ENCODE data around the gene SH3RF3.
A peak's percentile ranks its signal among the peaks of the same experiment; 100 is the strongest.

The SH3RF3 gene

DNA sequence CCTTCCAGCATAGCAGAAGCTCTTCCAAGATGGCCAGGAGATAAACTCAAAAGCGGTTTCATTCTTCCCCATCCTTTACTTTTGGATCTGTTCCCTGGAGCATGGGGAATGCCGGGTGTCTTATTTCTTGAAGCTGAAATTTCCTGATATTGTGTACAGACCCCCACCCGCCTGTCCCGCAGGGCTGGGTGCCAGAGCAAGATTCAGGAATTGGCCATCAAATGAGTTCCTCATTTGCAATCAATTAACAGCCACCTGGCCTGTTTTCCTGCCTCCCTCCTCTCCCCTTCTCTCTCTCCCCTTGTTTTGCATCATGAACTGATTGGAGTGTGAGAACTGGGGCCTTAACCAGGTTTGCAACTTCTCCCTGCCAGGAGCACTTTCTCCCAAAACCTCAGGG, 202.1 kb downstream of the SH3RF3 start:
- no peak overlapping the region for H3K4me3 ChIP-seq (ENCODE audit: control insufficient read depth, low read depth, low read length)
- TF ChIP-seq CTCF (IDR thresholded peaks at IDR 0.05; ENCODE audit: control insufficient read depth, insufficient read depth, low read depth, low read length, missing control alignments) = no peak
- DNase-seq (ENCODE audit: low read depth) = no peak

DNA sequence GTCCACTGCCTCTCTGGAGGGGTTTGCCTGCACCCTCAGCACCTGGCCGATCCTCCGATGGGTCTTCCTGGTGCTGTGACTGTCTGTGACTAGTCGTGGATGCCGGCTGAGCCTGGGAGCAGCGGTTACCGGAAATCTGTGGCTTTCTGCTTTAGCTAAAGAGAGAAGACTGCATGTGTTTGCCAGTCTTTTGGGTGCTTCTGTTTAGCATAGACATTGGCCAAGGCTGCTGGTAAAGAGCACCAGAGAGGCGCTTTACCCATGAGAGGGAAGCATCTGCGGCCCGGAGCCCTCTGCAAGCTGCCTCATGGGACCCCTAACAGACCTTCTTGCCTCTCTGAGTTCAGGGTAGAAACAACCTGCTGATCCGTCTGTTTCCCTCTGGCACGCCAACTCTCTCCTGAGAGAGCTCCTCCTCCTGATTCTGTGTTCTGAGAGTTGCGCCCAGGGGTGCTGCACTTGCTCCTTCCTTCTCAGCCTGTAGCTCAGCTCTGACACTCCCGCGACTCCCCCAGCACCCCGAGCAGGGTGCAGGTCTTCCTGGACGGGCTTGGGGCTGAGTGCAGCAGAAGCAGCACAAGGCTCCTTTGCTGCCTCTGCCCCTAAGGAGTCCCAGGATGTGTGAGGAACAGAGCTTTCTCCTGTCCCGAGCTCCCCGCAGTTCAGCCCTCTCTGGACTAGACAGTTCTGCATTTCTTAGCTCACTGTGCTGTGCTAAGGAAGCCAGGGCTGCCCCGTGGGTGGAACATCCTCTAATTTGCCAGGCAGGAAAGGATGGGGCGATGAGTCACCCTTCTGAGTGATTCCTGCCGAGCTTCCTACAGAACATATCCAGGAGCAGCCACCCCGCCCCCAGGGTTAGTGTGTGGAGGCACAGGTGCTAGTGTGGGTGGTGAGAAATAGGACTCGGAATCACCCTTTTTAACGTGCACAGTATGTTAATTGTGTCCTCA, 203.2 kb downstream of the SH3RF3 start:
- peak; percentile 66 for DNase-seq (ENCODE audit: low read depth)
- no peak overlapping the region for H3K4me3 ChIP-seq (ENCODE audit: control insufficient read depth, low read depth, low read length)
- TF ChIP-seq CTCF (IDR thresholded peaks at IDR 0.05; ENCODE audit: control insufficient read depth, insufficient read depth, low read depth, low read length, missing control alignments) = no peak

DNA sequence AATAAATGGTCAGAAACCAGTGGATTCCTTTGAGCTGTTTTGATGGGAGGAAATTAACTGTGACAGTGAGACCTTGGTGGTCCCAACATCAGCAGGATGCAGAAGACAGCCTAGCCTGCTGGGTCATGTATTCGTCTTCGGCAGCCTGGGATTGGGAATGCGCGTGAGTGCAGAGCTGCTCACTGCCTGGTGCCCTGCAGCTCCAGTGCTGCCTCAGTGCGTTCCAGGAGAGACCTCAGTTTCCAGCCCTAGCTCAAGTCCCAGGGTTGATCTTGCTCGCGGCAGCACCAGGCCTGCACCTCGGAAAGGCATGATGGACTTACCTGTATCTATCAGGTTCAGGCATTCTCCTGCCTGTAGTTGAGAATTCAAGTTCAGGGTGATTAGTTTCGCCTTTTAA, 203.9 kb downstream of the SH3RF3 start:
- TF ChIP-seq CTCF (IDR thresholded peaks at IDR 0.05; ENCODE audit: control insufficient read depth, insufficient read depth, low read depth, low read length, missing control alignments) = no peak
- DNase-seq (ENCODE audit: low read depth) = no peak
- H3K4me3 ChIP-seq (ENCODE audit: control insufficient read depth, low read depth, low read length) = no peak overlapping the region

GRCh38 chr2:109333414-109334210, 204.6 kb downstream of the SH3RF3 start:
- H3K4me3 ChIP-seq (ENCODE audit: control insufficient read depth, low read depth, low read length) = no peak overlapping the region
- peak; percentile 40 for TF ChIP-seq CTCF (IDR thresholded peaks at IDR 0.05; ENCODE audit: control insufficient read depth, insufficient read depth, low read depth, low read length, missing control alignments)
- DNase-seq (ENCODE audit: low read depth) = no peak

DNA sequence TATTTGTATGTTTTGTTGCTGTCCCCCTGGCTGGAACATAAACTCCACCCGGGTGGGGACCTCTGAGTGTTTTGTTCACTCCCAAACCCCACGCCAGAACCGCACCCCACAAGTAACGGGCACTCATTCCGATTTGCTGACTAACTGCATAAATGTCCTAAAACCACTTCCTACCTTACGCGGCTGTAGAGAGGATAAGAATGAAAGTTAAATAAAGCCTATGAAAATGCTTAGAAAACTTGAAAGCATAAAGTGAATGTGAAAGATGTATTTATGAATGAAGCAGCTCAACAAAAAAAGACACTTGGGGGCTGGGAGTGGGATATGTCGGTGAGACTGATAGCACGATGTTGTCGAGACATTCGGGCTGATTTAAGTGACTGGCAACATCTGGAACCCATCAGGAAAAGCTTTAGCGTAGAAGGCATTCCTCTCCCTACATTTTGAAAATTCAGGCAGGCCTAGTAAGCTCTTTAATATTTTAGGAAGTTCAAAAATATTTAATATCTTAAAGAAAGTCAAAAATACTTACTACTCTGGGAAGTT, 206.7 kb downstream of the SH3RF3 start:
- no peak overlapping the region; the same call in 1 of the 2 replicates for H3K4me3 ChIP-seq (ENCODE audit: control insufficient read depth, low read depth, low read length)
- TF ChIP-seq CTCF (IDR thresholded peaks at IDR 0.05; ENCODE audit: control insufficient read depth, insufficient read depth, low read depth, low read length, missing control alignments) = no peak
- DNase-seq (ENCODE audit: low read depth) = no peak

DNA sequence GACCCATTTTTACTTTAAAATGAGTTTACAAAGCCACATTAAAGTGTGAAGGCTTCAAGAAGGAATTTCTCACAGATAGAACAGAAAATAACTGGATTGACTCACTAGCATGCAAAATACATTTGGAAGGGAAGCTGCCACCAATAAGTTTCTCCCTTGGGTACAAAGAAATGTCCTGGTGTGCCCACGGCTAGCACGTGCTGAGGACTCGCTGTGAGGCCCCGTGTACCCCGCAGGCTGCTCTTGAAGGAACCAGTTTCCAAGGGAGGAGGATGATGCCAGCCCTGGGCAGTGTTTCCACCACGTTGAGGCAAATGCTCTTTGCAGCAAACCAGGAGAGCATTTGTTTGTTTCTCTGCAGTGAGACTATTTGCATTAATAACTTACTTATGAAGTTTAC, 207.3 kb downstream of the SH3RF3 start:
- H3K4me3 ChIP-seq (ENCODE audit: control insufficient read depth, low read depth, low read length) = no peak overlapping the region
- TF ChIP-seq CTCF (IDR thresholded peaks at IDR 0.05; ENCODE audit: control insufficient read depth, insufficient read depth, low read depth, low read length, missing control alignments) = no peak
- DNase-seq (ENCODE audit: low read depth) = no peak
